Stimulated activated CD8-positive, alpha-beta memory T cell treated with anti-CD3 and anti-CD28 coated beads, Interleukin-15, amount 100 ng/mL, for 1 hour (primary cell): ENCODE results near the gene WDR44.
"Not testable (repeated sequence)": the region's sequence is repeated elsewhere in the genome, so short reads cannot be mapped to it uniquely, and the experiment has no call there.

Experiments
- DNase-seq: peaks from one replicate; pipeline ENCODE4 v3.0.0-alpha.2; 2020; ENCODE audit warnings: low read depth

Gene WDR44

DNA sequence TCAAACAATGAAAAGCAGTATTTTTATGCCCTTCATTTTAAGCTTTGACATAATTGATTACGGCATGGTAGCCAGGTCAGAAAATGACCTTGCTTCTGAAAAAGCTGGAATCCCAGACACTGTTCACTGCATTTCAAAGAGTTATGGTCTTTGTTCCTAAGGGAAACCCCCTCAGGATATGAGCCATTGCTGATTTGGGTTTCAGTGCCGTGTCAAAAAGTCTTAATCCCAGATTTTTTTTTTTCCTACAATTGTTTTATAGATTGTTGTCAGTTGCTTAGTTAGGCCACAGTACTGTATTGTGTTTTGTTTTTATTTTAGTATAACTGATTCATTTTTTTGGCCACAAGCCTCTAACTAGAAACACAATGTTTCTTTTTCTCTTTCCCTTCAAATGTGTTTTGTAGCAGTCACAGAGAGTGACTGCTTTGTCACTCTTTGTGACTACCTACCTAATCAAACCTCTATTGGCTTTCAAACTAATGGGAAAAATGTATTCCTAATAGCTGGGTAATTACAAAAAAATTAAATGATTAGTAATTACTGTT is 10.3 kb downstream of the WDR44 start:
- no peak for DNase-seq

DNA sequence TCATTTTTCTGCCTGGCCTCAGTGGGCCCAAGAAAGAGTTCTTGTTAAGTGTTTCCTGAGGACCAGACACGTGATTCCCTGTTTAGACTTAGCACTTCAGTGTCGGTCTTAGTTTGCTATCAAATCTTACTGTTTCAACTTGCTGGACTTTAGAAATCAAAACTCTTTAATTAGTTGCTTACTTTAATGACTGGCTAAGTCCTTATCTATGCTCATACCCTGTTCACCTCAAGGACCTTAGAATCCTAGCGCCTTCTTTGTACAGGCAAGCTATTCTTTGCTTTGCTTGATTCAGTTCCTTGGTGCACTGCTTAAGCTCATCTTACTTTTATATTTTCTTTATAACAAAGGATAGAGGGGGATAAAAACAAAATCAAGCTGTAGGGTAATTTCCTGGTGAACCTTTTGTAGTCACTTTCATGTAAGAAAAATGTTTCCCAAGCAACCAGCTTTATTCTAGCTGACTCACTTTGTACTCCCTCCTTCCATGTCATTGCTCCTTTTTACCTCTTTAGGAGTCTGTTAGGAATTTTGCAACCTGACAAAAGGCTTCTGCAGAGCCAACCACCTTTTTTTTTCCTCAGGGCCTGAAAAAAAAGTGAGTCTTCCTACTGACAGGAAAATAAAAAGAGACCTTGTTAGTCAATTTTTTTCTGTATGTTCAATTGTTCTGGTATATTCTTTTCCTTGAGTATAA is 14.7 kb downstream of the WDR44 start:
- no peak for DNase-seq

DNA sequence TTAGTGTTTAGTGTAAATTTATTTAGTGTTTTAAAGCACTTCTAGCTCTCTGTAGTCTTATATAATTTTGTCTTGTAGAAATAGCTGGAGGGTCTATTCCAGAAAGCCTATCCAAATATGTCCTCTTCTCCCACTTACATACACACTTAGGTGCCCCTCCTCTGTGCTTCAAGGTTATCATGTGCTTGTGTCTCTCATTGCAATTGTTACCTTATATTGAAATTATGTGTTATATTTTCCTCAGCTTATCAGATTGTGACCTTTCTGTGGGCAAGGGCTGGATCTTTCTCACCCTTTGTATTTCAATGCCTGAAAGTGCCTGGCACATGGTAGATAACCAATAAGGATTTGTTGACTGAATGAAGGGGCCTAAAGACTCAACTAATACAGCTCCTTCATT is 18.4 kb downstream of the WDR44 start:
- no peak for DNase-seq

DNA sequence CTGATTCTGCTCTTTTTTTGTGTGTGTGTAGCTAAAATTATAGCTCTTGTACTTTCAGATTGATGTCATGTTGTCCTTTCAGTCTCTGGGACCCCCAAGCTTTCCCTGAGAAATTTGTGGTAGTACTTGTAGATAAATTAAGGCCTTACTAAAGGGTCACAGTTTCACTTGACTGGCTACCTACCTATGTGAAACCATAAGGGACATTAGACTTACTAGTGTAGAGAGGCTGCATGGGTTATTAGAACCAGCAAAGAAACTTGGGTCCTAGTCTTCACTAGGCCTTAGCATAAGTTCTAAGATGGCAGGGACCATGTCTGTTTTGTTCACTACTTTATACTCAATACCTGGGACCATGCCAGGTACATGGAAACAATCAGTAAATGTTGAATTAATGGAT is 21.4 kb downstream of the WDR44 start:
- DNase-seq, result no peak

DNA sequence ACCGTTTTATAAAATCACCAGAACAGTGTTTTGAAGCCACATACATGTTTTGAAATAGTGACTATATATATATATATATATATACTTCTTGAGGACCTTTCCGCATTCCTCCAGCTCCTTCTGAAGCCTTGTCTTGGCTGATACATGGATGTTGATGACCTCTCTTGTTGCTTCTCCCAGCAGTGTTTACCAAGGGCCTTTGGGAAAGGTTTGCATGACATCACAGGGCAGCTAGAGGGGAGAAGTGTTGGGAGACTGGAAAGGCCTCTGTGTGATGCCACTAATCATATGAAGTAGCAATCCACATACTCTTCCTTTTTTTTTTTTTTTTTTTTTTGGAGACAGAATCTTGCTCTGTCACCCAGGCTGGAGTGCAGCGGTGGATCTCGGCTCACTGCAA is 22.5 kb downstream of the WDR44 start:
- DNase-seq, result no peak

DNA sequence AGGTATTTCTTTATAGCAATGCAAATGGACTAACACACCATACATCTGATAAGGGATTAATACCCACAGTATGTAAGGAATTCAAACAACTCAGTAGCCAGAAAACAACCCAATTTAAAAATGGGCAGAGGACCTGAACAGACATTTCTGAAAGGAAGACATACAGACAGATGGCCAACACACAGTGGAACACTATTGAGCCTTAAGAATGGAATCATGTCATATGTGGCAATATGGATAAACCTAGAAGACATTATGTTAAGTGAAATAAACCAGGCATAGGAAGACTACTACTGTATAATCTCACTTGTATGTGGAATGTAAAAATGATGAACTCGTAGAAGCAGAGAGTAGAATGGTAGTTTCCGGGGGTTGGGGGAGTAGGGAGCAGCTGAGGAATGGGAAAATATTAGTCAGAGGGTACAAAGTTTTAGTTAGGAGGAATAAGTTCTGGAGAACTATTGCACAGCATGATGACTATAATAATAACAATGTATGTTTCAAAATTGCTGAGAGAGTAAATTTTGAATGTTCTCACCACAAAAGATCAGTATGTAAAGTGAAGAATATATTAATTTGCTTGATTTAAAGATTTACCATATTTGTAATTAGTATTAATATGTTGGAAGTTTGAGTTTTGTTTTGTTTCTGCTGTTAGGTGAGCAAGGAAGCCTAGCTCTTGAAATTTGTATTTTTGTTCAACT is 25.2 kb downstream of the WDR44 start:
- DNase-seq, result no peak

DNA sequence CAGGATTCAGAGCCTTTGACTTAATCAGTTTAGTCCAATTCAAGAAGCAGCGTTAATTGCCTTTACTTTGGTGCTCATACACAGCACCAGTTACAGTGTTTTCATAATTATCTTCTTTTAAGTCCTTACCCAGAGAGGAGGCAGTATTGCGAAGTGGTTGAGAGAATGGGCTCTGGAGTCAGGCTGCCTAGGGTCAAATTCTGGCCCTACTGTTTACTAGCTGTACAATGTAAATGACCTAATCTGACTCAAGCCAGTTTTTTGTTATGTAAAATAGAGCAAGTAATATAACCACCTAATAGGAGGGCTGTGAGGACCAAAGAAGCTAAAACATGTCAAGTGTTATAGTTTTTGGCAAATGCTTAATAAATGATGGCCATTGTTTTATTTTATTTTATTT is 27.6 kb downstream of the WDR44 start:
- no peak for DNase-seq

DNA sequence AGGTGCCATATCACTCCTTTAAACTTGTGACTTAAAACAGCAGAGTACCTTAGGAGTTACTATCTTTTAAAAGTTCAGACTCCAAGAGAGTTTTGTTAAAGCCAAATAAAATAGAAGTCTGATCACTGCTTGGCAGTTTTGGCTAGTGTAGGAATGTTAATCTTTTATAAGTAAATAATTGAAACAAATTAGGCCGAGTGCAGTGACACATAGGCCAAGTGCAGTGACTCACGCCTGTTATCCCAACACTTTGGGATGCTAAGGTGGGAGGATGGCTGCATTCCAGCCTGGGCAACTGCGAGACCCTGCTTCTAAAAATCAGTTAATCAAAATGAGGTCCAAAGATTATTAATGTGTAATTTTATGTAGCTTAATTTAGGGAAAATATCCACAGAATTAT is 37.2 kb downstream of the WDR44 start:
- DNase-seq, result no peak

DNA sequence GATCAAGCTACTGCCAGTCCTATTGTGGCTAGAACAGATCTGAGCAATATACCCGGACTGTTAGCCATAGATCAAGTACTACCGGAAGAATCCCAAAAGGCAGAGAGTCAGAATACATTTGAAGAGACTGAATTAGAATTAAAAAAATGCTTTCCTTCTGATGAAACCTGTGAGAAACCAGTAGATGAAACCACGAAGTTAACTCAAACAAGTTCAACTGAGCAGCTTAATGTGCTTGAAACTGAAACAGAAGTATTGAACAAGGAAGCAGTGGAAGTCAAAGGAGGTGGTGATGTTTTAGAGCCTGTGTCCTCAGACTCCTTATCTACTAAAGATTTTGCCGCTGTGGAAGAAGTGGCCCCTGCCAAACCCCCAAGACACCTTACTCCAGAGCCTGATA is 46.8 kb downstream of the WDR44 start:
- DNase-seq, result no peak

DNA sequence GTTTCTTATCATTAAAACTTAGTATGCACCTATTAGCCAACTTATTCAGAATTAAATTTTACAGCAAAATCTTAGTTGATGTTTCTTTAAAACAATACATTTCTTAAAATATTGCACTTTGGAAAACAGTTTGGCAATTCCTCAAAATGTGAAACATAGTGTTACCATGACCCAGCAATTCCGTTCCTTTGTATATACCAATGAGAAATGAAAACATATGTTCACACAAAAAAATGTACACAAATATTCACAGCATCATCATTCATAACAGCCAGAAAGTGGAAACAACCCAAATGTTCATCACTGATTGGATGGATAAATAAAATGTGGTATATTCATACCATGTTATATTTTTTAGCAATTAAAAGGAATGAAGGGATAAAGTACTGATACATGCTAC is 50.2 kb downstream of the WDR44 start:
- DNase-seq, result no peak

DNA sequence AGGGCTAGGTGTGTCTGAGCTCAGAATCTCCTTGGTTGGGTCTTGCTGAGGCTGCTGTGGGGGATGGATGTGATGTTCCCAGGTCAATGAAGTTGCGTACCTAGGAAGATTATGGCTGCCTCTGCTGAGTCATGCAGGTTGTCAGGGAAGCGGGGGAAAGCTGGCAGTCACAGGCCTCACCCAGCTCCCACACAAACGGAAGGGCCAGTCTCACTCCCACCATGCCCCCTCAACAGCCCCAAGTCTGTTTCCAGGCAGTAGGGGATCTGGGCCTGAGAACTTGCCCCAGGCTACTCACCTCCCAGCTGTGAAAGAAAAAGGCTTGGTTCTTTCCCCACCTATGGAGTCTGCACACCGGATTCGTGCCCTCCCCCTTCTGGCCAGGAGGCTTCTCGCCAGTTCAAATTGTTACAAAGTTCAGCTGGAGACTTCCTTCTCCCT is 72.9 kb downstream of the WDR44 start:
- no peak for DNase-seq

DNA sequence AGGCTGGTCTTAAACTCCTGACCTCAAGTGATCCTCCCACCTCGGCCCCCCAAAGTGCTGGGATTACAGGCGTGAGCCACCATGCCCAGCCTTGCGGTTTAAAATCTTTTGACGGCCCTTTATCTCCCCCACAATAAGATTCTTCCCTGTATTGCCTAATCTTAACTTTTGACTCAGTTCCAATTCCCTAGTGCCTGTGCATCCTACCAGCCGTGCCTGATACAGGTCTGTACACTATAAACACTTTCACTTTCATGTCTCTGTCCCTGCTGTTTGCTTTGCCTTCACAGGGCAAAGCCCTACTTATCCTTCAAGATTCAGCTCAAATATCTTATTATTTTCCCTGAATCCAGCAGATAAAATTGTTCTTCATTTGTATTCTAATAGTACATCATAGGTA is 74.6 kb downstream of the WDR44 start:
- DNase-seq, result no peak

DNA sequence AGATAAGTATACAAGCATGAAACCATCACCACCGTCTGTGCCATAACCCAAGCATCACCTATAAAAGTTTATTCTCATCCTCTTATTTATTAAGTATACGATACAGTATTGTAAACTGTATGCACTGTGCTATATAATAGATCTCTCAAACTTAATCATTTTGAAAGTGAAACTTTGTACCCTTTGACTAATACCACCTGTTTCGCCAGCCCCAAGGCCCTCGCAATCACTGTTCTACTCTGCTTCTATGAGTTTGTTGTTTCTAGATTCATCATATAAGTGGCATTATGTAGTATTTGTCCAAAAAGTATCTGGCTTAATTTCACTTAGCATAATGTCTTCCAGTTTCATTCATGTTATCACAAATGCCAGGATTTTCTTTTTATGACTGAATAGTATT is 77.7 kb downstream of the WDR44 start:
- no peak for DNase-seq

DNA sequence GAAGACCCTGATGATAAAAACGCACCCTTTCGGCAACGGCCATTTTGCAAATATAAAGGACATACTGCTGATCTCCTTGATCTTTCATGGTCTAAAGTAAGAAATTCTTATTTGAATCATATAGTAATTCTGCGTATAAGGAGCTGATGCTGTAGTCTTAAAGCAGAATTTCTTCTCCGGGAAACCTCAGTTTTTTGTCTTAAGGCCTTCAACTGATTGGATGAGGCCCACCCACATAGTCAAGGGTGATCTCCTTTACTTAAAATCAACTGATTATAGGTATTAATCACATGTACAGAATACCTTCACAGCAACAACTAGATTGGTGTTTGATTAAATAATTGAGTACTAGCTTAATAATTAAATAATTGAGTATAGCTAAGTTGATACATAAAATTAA is 86.9 kb downstream of the WDR44 start:
- DNase-seq, result no peak

DNA sequence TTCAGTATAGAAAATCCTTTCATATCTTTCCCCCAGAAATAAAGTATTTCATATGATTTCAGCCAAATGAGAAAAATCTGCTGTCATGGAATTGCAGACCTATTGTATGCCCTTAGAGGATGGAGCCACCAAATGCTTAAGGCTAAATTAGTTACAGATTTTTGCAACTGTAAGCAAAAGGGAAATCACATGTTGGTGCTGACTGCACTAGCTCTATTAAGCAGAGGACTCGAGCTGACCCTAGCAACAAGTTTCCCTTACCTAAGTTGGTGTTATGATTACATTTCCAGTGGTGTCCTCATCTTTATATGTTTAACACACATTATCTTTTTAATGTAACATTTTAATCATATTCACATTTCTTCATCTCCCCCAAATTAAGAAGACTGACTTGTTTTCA is 91.4 kb downstream of the WDR44 start:
- no peak for DNase-seq

DNA sequence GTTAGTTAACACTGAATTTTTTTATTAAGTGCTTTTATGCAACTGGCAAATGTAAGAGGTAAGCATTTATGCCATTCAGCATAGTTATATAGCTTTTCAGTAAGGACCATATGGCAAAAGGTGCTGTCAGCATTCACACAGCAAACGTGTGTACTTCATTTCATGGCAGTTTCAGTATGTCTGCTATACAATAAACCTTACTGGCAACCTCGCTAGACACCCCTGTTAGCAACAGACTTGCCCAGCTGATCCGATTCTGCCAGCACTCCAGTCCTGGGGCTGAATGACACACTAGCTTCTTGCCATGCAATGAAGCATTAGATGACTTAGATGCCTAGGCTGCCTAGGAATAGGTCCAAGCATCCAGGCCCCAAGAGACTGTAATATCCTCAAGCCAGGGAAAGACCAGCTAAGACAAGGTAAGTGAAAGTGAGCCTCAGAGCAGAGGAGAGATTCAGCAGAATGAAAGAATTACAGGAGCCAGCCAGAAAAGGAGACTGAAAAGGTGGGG is 102.4 kb downstream of the WDR44 start:
- no peak for DNase-seq

DNA sequence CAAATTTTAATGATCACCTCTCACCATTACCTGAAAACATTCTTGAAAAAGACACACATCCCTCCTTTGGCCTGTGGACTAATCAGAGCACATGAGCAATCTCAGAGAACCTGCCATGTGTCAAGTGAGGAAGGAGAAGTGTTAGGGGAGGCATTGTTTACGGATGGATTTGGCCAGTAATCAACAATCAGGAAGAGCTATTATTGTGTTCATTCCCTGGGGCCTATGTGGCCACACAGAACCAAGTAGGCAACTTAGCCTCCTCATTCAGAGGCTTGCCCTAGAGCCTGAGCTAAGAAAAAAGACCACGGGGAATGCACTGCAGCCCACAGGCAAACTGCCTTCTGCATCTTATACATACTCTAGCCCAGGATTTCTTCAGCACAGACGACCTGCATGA is 109.1 kb downstream of the WDR44 start:
- DNase-seq, result no peak

DNA sequence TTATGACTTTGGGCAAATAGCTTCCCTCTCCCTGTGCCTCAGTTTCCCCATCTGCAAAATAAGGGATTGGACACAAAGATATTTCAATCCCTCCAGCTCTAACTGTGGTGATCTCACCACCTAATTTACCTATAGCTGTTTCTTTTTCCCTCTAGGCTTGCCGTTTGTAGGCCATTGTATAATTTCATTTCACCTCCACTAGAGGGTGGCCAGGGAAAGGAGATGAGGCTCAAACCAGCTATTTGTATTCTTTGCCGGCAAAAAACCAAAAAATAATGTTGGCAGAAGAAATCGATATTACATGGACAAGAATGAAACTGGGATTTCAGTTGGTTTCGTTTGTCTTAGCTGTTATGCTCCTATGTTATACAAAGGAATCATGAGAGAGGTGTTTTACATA is 113.6 kb downstream of the WDR44 start:
- no peak for DNase-seq

DNA sequence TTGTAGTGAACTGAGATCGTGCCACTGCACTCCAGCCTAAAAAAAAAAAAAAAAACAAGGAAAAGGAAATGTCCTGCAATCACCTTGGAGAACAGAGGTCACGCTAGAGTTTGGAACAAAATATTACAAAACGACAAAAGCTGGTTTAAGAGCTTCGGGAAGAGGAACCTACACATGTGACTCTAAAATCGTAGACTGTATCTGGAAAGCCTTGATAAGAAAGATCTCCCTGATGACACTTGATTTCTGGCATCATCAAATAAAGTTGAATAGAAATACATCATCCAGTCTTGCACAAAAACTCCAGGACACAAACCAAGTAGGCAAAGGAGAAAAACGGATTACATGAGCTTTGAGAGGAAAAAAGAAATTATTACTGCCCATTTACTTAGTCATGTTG is 118.6 kb downstream of the WDR44 start:
- DNase-seq, result no peak

DNA sequence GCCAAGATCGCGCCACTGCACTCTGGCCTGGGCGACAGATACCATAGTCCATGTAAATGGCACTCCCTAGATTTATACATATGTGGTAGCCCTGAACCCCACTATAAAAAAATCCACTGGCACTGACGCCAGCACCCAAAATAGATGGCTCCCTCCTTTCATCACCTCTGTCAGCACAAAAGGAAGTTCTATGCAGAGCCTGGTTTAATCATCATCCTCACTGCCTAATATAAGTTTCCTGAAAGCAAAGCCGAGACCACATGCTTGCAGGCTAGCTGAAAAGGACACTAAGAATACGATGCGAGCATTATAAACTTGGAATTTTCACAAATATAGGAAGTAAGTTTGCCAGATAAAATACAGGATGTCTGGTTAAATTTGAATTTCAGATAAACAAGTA is 122.2 kb downstream of the WDR44 start:
- no peak for DNase-seq

DNA sequence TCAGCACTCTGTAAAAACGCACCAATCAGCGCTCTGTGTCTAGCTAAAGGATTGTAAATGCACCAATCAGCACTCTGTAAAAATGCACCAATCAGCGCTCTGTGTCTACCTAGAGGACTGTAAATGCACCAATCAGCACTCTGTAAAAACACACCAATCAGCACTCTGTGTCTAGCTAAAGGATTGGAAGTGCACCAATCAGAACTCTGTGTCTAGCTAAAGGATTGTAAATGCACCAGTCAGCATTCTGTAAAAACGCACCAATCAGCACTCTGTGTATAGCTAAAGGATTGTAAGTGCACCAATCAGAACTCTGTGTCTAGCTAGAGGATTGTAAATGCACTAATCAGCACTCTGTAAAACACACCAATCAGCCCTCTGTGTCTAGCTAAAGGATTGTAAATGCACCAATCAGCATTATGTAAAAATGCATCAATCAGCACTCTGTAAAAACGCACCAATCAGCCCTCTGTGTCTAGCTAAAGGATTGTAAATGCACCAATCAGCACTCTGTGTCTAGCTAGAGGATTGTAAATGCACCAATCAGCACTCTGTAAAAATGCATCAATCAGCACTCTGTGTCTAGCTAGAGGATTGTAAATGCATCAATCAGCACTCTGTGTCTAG is 124.9 kb downstream of the WDR44 start:
- not testable (repeated sequence) for DNase-seq

DNA sequence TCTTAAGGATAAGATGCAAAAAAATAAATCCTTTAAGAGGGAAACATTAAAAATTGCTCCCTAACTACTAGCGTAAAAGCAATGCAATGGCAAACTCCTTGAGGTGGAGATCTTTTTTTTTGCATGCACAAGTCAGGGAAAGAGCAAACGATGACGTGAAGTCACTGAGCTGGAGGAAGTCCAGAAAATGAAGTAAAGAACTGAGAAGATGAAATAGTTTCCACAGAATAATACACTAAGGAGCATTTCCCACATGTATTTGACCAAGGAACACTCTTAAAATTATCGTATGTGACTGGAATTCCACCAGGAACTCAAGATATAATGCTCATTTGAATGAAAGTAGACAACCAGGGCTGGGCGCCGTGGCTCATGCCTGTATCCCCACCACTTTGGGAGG is 128.7 kb downstream of the WDR44 start:
- no peak for DNase-seq

DNA sequence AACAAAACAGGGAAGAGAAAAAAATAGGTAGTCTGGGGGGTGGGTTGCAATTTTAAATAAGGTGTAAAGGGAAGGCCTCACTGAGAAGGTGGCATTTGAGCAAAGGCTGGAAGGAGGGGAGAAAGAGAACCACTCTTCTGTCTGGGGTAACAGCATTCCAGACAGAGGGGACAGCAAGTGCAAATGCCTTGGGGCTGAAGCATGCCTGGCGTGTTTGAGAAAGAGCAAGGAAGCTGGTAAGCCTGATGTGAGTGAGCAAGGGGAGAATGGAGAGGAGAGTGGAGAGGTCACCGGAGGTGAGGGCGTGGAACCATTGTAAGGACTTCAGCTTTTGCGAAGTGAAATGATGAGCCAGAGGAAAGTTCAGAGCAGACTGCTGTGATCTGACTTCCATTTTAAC is 130.0 kb downstream of the WDR44 start:
- DNase-seq, result no peak
